ENCODE data around the gene OVCH2.
"Not testable (repeated sequence)": the region's sequence is repeated elsewhere in the genome, so short reads cannot be mapped to it uniquely, and the experiment has no call there.

Gene OVCH2

GRCh38 chr11:7671347-7672215, 34.7 kb downstream of the OVCH2 start:
- no peak for DNase-seq

GRCh38 chr11:7670641-7671040, 35.6 kb downstream of the OVCH2 start:
- no peak for DNase-seq

GRCh38 chr11:7668911-7669310, 37.4 kb downstream of the OVCH2 start:
- DNase-seq: no peak

DNA sequence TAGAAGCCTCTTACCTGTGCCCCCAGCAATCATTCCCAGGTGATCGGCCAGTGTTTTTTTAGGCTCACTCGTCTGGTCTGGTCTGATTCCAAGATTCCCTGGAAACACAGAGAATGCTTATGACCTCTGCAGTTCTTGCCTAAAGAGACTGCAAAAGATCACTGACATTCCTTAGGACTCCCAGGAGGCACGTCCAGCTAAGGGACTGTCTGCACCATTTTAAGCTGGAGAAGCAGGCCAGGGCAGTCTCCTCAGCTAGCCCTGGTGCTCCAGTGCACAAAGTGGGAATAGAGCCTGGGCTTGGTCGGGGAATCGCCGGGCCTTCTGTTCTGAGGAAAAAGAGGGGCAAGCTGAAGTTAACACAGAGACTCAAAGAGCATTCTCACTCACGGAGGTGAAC, 37.8 kb downstream of the OVCH2 start:
- no peak for DNase-seq

GRCh38 chr11:7667460-7667859, 38.8 kb downstream of the OVCH2 start:
- DNase-seq: no peak

GRCh38 chr11:7666292-7666866, 39.9 kb downstream of the OVCH2 start:
- no peak for DNase-seq

DNA sequence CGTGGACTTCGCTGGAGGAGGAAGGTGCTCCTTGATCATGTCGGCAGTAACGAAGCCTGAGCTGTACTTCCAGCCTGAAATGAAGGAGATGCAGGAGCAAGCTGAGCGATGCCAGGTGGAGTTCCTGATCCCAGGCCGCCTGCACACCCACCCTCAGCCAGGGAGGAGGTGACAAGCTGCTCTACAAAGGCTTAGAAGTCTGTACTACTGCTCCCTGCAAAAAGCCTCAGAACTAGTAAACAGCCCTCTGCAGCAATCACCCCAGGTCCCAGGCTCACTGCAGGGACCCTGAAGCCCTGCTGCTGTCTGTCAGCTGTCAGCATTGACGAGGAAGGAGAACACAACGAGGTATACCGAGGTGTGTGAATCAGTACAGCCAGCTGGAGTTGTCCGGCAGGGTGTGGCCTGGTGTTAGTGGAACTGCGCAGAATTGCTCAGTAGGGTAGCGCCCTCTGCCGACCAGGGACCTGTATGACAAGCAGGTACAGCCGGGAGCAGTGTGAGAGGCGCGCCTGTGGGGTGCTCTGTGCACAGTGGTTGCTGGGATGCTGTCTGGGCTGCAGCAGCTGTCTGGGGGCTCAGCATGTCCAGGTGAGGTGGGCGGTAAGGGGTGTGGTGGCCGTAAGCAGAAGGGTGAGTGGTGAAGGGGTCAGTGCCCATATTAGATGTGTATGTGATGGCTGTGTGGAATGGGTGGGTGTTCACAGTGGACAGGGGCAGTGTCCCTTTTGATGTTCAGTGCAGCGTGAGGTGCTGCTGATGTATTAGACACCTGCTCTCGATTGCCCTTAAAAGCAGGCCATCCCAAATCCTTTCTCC, 40.6 kb downstream of the OVCH2 start:
- DNase-seq: peak; percentile 81

GRCh38 chr11:7664867-7665266, 41.4 kb downstream of the OVCH2 start:
- no peak for DNase-seq

DNA sequence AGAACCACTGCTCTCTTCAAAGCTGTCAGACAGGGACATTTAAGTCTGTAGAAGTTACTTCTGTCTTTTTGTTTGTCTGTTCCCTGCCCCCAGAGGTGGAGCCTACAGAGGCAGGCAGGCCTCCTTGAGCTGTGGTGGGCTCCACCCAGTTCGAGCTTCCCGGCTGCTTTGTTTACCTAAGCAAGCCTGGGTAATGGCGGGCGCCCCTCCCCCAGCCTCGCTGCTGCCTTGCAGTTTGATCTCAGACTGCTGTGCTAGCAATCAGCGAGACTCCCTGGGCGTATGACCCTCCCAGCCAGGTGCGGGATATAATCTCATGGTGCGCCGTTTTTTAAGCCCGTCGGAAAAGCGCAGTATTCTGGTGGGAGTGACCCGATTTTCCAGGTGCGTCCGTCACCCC, 42.7 kb downstream of the OVCH2 start:
- DNase-seq: not testable (repeated sequence)

- peak; percentile 52 for DNase-seq
Measured at GRCh38 chr11:7657306-7658025, 48.8 kb downstream of the OVCH2 start.

DNA sequence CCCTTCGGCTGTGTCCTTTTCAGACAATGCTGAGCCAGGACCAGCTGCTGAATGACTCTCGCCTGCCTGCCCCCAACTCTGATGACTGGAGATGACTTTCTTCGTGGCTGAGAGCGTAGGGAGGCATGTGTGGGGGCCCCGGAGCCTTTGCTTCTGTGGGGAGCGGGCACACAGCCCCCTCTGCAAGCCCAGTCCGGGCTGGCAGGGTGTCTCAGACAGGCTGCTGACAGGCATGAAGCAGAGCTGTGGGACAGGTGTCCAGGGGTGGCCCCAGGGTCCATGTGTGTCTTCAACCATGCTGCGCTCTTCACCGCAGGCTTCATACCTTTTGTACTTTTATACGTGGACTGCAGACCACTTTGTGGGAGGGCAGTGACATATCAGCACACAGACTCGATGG, 49.6 kb downstream of the OVCH2 start:
- no peak for DNase-seq

DNA sequence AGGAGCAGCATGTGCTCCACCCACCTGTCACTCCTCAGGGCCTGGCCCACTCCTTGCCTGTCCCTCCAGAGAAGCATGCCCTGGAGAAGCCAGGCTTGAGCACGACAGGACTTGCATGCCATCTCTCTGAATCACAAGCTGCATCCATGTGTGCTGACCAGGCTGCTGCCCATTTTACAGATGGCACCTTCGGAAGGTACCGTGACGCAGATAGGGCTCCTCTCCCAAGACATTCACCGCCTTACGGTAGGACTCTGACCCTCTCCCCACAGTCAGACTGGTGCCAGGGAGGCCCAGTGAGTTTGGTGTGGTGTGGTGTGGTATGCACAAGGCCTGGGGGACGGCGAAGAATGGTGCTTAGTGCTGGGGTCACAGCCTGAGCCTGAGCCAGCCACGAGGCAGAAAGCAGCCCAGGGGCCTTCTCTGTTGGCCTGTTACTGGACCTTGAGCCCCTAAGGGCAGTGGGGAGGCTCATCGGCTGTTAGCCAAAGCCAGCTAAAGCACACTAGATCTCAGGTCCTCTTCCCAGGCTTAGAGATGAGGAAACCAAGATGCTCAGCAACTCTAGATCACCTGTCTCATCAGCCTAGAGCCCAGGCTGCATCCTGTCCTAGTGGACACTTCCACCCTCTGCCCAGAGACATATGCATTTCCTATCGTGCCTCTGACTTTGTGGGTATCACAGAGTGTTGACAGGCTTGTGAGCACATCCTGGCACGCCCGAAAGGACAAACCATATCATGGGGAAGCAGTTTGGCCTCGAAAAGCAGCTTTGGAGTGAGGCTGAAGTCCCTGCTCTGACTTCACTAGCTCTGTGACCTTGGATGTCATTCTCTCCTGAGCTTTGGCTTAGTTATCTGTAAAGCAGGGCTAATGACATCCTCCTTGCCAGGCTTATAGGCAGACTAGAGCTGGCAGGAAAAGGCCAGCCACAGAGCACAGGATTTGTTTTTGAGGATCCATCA, 50.7 kb downstream of the OVCH2 start:
- no peak for DNase-seq

GRCh38 chr11:7654195-7654705, 52.0 kb downstream of the OVCH2 start:
- no peak for DNase-seq

- no peak for DNase-seq
Measured at GRCh38 chr11:7651700-7652099, 54.6 kb downstream of the OVCH2 start.

DNA sequence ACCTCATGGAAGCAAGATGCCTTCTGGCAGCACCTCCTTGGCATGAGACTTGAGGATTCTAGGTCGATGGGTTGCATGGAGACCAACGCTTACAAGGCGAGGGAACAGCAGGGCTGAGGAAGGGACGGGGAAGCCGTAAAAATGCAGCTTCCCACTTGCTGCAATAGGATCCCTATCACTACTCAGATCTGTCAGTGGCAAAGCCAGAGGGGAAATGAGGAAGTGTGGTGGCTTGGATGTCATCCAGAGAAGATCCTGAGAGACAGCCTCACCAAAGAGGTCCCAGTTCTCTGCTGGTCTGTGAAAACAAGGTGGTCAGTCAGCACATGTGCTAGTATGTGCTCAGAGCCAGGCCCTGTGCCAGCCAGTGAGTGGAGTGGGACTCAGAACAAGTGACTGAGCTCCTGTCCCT, 55.1 kb downstream of the OVCH2 start:
- DNase-seq: no peak

- DNase-seq: no peak
Measured at GRCh38 chr11:7648264-7648663, 58.0 kb downstream of the OVCH2 start.

GRCh38 chr11:7646866-7647265, 59.4 kb downstream of the OVCH2 start:
- no peak for DNase-seq

- no peak for DNase-seq
Measured at GRCh38 chr11:7645206-7645605, 61.1 kb downstream of the OVCH2 start.

- no peak for DNase-seq
Measured at GRCh38 chr11:7643314-7643713, 63.0 kb downstream of the OVCH2 start.

DNA sequence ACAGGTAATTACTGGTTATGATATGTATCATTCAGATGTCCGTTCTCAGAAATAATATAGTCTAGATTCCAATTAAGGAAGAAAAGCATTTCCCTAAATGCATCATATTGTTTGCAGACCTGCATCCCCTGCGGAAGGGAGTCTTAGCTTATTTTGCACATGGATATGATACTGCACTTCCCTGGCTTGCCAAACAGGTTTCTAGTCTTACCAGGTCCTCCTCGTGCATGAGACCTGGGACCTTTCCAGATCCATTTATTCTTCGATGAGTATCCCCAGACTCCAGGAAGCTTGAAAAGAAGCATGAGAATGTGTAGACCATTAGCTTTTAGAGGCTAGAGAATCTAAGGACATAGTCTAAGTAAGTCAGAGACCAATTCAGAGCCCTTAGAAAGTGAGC, 63.5 kb downstream of the OVCH2 start:
- no peak for DNase-seq

DNA sequence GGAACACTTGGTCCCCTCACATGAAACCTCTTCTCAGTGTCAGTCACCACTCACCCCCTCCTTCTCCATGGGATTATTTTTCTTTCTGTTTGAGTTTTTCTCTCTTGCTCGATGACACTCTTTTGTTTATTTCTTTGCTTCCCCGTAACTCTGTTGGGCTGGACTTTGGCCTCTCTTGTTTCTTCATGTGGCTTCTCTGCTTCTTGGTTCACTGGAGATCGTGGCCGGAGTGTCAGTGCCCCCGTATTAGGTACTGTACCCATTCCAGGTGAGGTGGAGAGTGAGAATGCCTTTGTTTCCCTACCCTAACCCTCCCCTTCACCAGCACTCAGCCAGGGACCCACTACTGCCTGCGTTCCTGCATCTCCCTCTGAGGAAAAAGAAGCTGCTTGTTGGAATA, 65.5 kb downstream of the OVCH2 start:
- DNase-seq: no peak

DNA sequence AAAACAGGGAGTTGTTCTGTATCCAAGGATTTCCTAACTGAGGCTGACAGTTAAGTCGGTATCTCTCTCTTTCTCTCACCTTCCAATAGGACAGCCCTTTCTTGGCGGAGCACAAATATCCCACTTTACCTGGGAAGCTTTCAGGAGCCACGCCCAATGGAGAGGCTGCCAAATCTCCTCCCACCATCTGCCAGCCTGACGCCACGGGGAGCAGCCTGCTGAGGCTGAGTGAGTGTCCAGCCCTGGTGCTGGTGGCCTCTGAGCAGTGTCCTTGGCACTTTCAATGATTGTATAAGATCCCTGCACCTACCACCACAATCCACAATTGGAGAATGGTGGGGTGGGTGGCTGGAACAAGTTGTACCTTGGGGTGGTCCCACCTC, 66.6 kb downstream of the OVCH2 start:
- no peak for DNase-seq

Data from right hindlimb (tissue), 1 donor.